GM12878 (cell line): ENCODE data around the gene UBASH3A. TPM values are rescaled to one million over a fixed set of nuclear protein-coding genes. Genes with fewer than 3 reads are reported as not detected.
A peak's percentile ranks its signal among the peaks of the same experiment; 100 is the strongest.

Source experiments
- BCL11A ChIP-seq: IDR thresholded peaks from 2 replicates; pipeline ENCODE4 v1.6.1; 2011; ENCODE audit warnings: low read depth, low read length
- BHLHE40 ChIP-seq, 2 experiments: fragments of 450-650 bp in 1 of 2; IDR thresholded peaks; 2 replicates each; pipeline ENCODE4 v1.6.1; 2011 to 2017; ENCODE audit warnings: low read depth in 2 of 2, borderline replicate concordance in 1 of 2, improper control_type of control experiment in 1 of 2, low read length in 1 of 2, mild to moderate bottlenecking in 1 of 2
- BRCA1 ChIP-seq: IDR thresholded peaks from 2 replicates; pipeline ENCODE4 v1.6.1; 2011; ENCODE audit warnings: low read depth, low read length, improper control_type of control experiment
- CEBPB ChIP-seq, 2 experiments: fragments of 150-350 bp in 1 of 2; IDR thresholded peaks; 2 replicates each; pipeline ENCODE4 v1.6.1; 2012 to 2014; ENCODE audit warnings: low read depth in 2 of 2, low read length in 2 of 2, borderline replicate concordance in 1 of 2, inconsistent platforms in 1 of 2
- CREB1 ChIP-seq: IDR thresholded peaks from 2 replicates; pipeline ENCODE4 v1.6.1; 2012; ENCODE audit warnings: low read depth, mild to moderate bottlenecking, inconsistent platforms
- EZH2 ChIP-seq: IDR thresholded peaks from 2 replicates; pipeline ENCODE4 v1.6.1; 2012; ENCODE audit warnings: low read depth, mild to moderate bottlenecking, control low read depth, inconsistent platforms, low read length, borderline replicate concordance; ENCODE audit not compliant: control insufficient read depth
- FOXM1 ChIP-seq: IDR thresholded peaks from 2 replicates; pipeline ENCODE4 v1.6.1; 2012; ENCODE audit warnings: low read depth, mild to moderate bottlenecking, inconsistent platforms, low read length, moderate library complexity
- MYC ChIP-seq: IDR thresholded peaks from 2 replicates; pipeline ENCODE4 v1.6.1; 2011; ENCODE audit warnings: mild to moderate bottlenecking, low read length, moderate library complexity, inconsistent platforms; ENCODE audit not compliant: insufficient read depth, insufficient replicate concordance, insufficient read length, severe bottlenecking
- NR2C2 ChIP-seq: IDR thresholded peaks from 2 replicates; pipeline ENCODE4 v1.6.1; 2011; ENCODE audit warnings: borderline replicate concordance, low read depth; ENCODE audit not compliant: control insufficient read depth, insufficient read length
- NR2F1 ChIP-seq: fragments of 450-650 bp; conservative IDR thresholded peaks from 2 replicates; pipeline ENCODE4 v1.6.1; 2017; ENCODE audit warnings: mild to moderate bottlenecking
- POLR2A ChIP-seq: IDR thresholded peaks from 2 replicates; pipeline ENCODE4 v1.6.1; 2011; ENCODE audit warnings: low read depth, mild to moderate bottlenecking, low read length
- SIX5 ChIP-seq: IDR thresholded peaks from 2 replicates; pipeline ENCODE4 v1.6.1; 2011; ENCODE audit warnings: mild to moderate bottlenecking, low read depth, low read length, moderate library complexity; ENCODE audit not compliant: severe bottlenecking
- SMAD5 ChIP-seq: IDR thresholded peaks from 2 replicates; pipeline ENCODE4 v1.6.1; 2016; ENCODE audit warnings: antibody characterized with exemption, low read depth
- TAF1 ChIP-seq: IDR thresholded peaks from 2 replicates; pipeline ENCODE4 v1.6.1; 2011; ENCODE audit warnings: mild to moderate bottlenecking, low read depth, low read length, borderline replicate concordance
- ZNF207 ChIP-seq: fragments of 450-650 bp; IDR thresholded peaks from 2 replicates; pipeline ENCODE4 v1.6.1; 2014; ENCODE audit warnings: antibody characterized with exemption, mild to moderate bottlenecking, borderline replicate concordance
- ZSCAN29 ChIP-seq: fragments of 450-650 bp; IDR thresholded peaks from 2 replicates; pipeline ENCODE4 v1.6.1; 2017; ENCODE audit warnings: mild to moderate bottlenecking, moderate library complexity
- polyA plus RNA-seq, 11 experiments: library from polyadenylated mRNA; depleted of rRNA in 4 of 11; unstranded in 6 of 11; stranded (reverse) in 5 of 11; fragments of >200 nt; fragmentation: Nextera tagmentation in 4 of 11; fragmentation: Illumina TruSeq in 1 of 11; extraction: Ambion mirVana in 4 of 11; extraction: Trizol in 1 of 11; gene quantifications; 1 replicate in 1 of 11; 2 replicates in 10 of 11; pipeline versions ENCODE4 v1.2.1 to v1.2.3, GENCODE V29; 2011 to 2016; ENCODE audit warnings: inconsistent platforms in 2 of 11, missing spikeins in 2 of 11, low read depth in 1 of 11
- total RNA-seq, 4 experiments: library from RNA; depleted of rRNA in 3 of 4; stranded (reverse); fragments of >200 nt in 3 of 4; fragmentation: Illumina TruSeq in 1 of 4; extraction: Trizol in 1 of 4; gene quantifications; 2 replicates each; pipeline versions ENCODE4 v1.2.1 to v1.2.3, GENCODE V29; 2013 to 2021
- TF ChIP-seq, protein P1 (sequence below): fragments of 150-350 bp; IDR thresholded peaks from 2 replicates; pipeline ENCODE4 v1.6.1; 2016; ENCODE audit warnings: low read depth, low read length
- TF ChIP-seq, protein P2 (sequence below): fragments of 450-650 bp; formaldehyde crosslinking; IDR thresholded peaks from 2 replicates; pipeline ENCODE4 v1.4.0; 2022; ENCODE audit warnings: mild to moderate bottlenecking, moderate library complexity
- TF ChIP-seq, protein P3 (sequence below): fragments of 450-650 bp; IDR thresholded peaks from 2 replicates; pipeline ENCODE4 v1.6.1; 2017; ENCODE audit warnings: mild to moderate bottlenecking, moderate library complexity

UBASH3A gene
- total and polyA plus RNA-seq, 10 of the 15 experiments (the other 5 are each of a cell fraction or from before 2014, with no cell fraction given): 0.04 to 0.39 (median 0.23) TPM; not detected in 1

DNA sequence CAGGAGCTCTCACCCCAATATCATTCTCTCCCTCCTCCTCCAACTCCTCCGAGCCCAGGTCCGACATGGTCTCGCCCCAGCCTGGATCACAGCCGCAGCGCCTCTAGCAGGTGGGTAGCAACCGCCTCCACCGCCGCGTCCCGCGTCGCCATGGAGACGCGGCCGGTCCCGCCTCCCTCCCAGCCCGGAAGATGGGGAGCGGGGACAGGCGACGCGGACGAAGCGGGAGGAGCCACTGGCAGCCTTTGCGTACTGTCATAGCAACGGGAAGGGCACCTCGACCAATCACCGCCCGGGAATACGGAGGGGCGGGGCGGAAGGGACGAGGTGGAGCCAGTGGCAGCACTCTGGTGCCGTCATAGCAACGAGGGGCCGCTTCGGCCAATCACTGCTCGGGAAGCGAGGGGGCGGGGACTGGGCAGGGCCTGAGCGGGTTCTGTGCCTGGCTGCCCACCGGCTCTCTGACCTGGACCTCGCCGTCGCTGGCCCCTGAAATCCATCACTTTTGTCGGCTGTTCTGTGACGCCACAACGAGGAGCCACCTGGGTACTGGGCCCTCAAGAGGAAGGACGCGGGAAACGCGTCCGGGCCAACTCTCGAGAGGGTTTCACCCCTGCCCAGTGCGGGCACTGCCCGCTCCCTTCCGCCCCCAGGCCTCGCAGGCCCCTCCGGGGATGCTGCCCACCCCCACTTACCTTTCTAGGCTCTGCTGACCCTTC lies 92.6 kb downstream of the UBASH3A start, which contains the start of gene RSPH1 (continued):
- TF ChIP-seq, protein P1, sequence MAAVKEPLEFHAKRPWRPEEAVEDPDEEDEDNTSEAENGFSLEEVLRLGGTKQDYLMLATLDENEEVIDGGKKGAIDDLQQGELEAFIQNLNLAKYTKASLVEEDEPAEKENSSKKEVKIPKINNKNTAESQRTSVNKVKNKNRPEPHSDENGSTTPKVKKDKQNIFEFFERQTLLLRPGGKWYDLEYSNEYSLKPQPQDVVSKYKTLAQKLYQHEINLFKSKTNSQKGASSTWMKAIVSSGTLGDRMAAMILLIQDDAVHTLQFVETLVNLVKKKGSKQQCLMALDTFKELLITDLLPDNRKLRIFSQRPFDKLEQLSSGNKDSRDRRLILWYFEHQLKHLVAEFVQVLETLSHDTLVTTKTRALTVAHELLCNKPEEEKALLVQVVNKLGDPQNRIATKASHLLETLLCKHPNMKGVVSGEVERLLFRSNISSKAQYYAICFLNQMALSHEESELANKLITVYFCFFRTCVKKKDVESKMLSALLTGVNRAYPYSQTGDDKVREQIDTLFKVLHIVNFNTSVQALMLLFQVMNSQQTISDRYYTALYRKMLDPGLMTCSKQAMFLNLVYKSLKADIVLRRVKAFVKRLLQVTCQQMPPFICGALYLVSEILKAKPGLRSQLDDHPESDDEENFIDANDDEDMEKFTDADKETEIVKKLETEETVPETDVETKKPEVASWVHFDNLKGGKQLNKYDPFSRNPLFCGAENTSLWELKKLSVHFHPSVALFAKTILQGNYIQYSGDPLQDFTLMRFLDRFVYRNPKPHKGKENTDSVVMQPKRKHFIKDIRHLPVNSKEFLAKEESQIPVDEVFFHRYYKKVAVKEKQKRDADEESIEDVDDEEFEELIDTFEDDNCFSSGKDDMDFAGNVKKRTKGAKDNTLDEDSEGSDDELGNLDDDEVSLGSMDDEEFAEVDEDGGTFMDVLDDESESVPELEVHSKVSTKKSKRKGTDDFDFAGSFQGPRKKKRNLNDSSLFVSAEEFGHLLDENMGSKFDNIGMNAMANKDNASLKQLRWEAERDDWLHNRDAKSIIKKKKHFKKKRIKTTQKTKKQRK: no peak
- no peak for TF ChIP-seq EZH2
- TF ChIP-seq POLR2A: peak; percentile 69
- TF ChIP-seq CEBPB (IDR thresholded peaks at IDR 0.05; ENCODE audit: borderline replicate concordance in 1 of 2, low read depth in 2 of 2, low read length in 2 of 2): no peak
- TF ChIP-seq NR2F1: peak; percentile 53; the same call in 1 of the 2 replicates
- no peak for TF ChIP-seq BCL11A
- TF ChIP-seq, protein P2, sequence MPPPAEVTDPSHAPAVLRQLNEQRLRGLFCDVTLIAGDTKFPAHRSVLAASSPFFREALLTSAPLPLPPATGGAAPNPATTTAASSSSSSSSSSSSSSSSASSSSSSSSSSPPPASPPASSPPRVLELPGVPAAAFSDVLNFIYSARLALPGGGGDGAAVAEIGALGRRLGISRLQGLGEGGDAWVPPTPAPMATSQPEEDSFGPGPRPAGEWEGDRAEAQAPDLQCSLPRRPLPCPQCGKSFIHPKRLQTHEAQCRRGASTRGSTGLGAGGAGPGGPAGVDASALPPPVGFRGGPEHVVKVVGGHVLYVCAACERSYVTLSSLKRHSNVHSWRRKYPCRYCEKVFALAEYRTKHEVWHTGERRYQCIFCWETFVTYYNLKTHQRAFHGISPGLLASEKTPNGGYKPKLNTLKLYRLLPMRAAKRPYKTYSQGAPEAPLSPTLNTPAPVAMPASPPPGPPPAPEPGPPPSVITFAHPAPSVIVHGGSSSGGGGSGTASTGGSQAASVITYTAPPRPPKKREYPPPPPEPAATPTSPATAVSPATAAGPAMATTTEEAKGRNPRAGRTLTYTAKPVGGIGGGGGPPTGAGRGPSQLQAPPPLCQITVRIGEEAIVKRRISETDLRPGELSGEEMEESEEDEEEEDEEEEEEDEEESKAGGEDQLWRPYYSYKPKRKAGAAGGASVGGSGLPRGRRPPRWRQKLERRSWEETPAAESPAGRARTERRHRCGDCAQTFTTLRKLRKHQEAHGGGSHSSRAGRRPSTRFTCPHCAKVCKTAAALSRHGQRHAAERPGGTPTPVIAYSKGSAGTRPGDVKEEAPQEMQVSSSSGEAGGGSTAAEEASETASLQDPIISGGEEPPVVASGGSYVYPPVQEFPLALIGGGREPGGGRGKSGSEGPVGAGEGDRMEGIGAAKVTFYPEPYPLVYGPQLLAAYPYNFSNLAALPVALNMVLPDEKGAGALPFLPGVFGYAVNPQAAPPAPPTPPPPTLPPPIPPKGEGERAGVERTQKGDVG (CRISPR knock-in tag): no peak
- no peak for TF ChIP-seq SMAD5
- TF ChIP-seq FOXM1: no peak; the same call in 1 of the 2 replicates
- no peak for TF ChIP-seq MYC
- TF ChIP-seq ZNF207: peak; percentile 76
- TF ChIP-seq, protein P3, sequence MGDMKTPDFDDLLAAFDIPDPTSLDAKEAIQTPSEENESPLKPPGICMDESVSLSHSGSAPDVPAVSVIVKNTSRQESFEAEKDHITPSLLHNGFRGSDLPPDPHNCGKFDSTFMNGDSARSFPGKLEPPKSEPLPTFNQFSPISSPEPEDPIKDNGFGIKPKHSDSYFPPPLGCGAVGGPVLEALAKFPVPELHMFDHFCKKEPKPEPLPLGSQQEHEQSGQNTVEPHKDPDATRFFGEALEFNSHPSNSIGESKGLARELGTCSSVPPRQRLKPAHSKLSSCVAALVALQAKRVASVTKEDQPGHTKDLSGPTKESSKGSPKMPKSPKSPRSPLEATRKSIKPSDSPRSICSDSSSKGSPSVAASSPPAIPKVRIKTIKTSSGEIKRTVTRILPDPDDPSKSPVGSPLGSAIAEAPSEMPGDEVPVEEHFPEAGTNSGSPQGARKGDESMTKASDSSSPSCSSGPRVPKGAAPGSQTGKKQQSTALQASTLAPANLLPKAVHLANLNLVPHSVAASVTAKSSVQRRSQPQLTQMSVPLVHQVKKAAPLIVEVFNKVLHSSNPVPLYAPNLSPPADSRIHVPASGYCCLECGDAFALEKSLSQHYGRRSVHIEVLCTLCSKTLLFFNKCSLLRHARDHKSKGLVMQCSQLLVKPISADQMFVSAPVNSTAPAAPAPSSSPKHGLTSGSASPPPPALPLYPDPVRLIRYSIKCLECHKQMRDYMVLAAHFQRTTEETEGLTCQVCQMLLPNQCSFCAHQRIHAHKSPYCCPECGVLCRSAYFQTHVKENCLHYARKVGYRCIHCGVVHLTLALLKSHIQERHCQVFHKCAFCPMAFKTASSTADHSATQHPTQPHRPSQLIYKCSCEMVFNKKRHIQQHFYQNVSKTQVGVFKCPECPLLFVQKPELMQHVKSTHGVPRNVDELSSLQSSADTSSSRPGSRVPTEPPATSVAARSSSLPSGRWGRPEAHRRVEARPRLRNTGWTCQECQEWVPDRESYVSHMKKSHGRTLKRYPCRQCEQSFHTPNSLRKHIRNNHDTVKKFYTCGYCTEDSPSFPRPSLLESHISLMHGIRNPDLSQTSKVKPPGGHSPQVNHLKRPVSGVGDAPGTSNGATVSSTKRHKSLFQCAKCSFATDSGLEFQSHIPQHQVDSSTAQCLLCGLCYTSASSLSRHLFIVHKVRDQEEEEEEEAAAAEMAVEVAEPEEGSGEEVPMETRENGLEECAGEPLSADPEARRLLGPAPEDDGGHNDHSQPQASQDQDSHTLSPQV: no peak
- no peak for TF ChIP-seq ZSCAN29
- peak in 1 of 2 experiments; percentile 26; a peak in 1 of 4 replicates for TF ChIP-seq BHLHE40 (IDR thresholded peaks at IDR 0.05; ENCODE audit: borderline replicate concordance in 1 of 2, low read depth in 2 of 2, low read length in 1 of 2)
- no peak for TF ChIP-seq NR2C2
- no peak for TF ChIP-seq TAF1
- no peak for TF ChIP-seq SIX5
- peak; percentile 92 for TF ChIP-seq CREB1
- no peak for TF ChIP-seq BRCA1
